Stimulated activated naive CD8-positive, alpha-beta T cell treated with anti-CD3 and anti-CD28 coated beads, Interleukin-15, Interleukin-2, amounts not matched to agents 100 ng/mL and 50 ng/mL, for 24 hours (primary cell): Measurements from ENCODE around the gene UBXN6.
A peak's percentile ranks its signal among the peaks of the same experiment; 100 is the strongest.

ENCODE experiments used
- H3K27ac Mint-ChIP-seq: one replicate; pipeline ENCODE4 v1.8.0; 2021; ENCODE audit warnings: mild to moderate bottlenecking, mixed read lengths
- H3K27me3 Mint-ChIP-seq: one replicate; pipeline ENCODE4 v1.8.0; 2021; ENCODE audit warnings: mixed read lengths
- H3K36me3 Mint-ChIP-seq: one replicate; pipeline ENCODE4 v1.8.0; 2021; ENCODE audit warnings: low read depth, mixed read lengths
- H3K4me1 Mint-ChIP-seq: one replicate; pipeline ENCODE4 v1.8.0; 2021; ENCODE audit warnings: low read depth, mixed read lengths
- H3K4me3 Mint-ChIP-seq: one replicate; pipeline ENCODE4 v1.8.0; 2021; ENCODE audit warnings: mild to moderate bottlenecking, mixed read lengths
- H3K9me3 Mint-ChIP-seq: one replicate; pipeline ENCODE4 v1.8.0; 2021; ENCODE audit warnings: mixed read lengths

The UBXN6 gene

DNA sequence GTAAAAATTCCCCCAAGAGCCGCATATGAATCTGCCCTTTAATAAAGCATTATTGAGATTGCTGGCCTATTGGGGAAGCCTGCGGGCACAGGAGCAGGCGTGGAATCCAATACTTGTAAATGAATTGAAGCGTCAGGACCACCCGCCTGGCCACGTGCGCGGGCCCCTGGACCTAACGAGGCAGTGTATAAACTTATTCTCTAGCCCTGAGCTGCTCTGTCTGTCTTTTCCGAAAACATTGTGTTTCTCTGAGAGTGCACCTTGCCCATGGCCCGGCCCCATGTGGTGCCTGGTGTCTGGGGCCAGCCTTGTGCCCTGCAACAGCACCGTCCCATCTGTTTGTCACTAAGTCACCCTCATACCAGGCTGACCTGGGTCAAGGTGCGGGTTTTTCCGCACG is 14.4 kb downstream of the UBXN6 start:
- H3K4me1 Mint-ChIP-seq: no peaks in the 10 kb centered on the region
- no peaks in the 10 kb centered on the region for H3K9me3 Mint-ChIP-seq
- no peak overlapping the region for H3K4me3 Mint-ChIP-seq
- no peak overlapping the region for H3K27ac Mint-ChIP-seq
- no peaks in the 10 kb centered on the region for H3K27me3 Mint-ChIP-seq
- H3K36me3 Mint-ChIP-seq: peaks cover 28% of the 10 kb centered on the region

- Mint-ChIP-seq H3K4me1 (no peaks in the 10 kb centered on the region), H3K27ac (no peak overlapping the region), H3K36me3 (peaks cover 31% of the 10 kb centered on the region), H3K27me3 (no peaks in the 10 kb centered on the region), H3K4me3 (no peak overlapping the region), H3K9me3 (no peaks in the 10 kb centered on the region)
These were observed 14.8 kb downstream of the UBXN6 start for GRCh38 chr19:4442819-4443146.

DNA sequence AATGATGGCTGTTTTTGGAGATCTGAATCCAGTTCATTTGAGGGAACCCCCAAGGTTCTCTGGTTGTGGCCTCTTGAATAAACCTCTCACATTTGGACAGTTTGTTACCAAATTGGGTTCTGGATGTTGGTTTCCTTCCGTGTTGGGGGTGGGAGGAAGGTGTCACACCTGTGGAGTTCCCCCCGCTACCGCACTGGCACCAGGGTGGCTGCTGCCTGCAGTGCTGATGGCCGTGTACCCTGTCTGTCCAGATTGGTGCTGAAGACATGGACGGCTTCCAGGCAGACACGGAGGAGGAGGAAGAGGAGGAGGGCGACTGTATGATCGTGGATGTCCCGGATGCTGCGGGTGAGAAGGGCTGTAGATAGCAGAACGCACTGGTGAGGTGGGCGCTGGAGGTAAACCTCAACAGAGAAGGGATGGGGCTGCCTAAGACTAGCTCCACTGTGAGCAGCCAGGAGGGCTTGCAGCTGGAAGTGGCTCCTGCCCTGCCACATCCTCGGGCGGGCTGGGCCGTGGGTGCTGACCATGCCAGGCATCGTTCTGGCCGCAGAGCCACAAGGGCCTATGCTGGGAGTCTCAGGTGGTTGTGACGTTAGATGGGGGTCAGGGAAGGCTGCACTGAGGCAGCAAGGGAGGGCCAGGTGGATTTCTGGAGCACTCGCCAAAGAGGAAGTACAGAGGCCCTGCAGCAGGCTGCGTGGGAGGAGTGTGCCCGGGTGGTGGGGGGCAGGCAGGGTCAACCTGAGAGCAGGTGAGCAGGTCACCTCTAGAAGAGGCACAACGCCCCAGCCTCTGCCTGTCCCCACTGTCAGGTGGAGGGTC is 15.4 kb downstream of the UBXN6 start:
- Mint-ChIP-seq H3K9me3 (no peaks in the 10 kb centered on the region), H3K27me3 (no peaks in the 10 kb centered on the region), H3K4me3 (peak overlapping the region; percentile 3), H3K36me3 (peaks cover 31% of the 10 kb centered on the region), H3K4me1 (no peaks in the 10 kb centered on the region), H3K27ac (no peak overlapping the region)

DNA sequence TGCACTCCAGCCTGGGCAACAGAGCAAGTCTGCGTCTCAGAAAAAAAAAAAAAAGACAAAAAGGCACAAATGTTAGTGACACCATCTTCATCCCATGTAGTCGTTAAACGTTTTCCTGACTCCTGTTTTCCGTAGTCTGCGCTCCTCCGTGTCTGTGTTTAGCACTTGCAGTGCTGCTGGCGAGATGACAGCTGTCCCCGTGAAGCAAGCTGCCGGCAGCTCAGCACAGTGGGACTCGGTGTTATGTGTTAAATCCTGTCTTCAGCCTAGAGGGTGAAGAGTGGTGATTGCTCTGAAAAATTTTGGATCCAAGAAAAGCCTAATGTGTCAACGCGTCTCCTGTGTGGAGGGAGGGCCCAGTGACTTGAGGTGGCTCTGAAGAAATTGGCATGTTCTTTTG is 18.4 kb downstream of the UBXN6 start:
- no peaks in the 10 kb centered on the region for H3K27me3 Mint-ChIP-seq
- no peak overlapping the region for H3K27ac Mint-ChIP-seq
- no peak overlapping the region for H3K4me3 Mint-ChIP-seq
- no peaks in the 10 kb centered on the region for H3K9me3 Mint-ChIP-seq
- H3K4me1 Mint-ChIP-seq: no peaks in the 10 kb centered on the region
- H3K36me3 Mint-ChIP-seq: peaks cover 39% of the 10 kb centered on the region

GRCh38 chr19:4437103-4437502 is 20.5 kb downstream of the UBXN6 start:
- Mint-ChIP-seq H3K4me1 (no peaks in the 10 kb centered on the region), H3K27me3 (no peaks in the 10 kb centered on the region), H3K9me3 (no peaks in the 10 kb centered on the region), H3K27ac (no peak overlapping the region), H3K4me3 (no peak overlapping the region), H3K36me3 (peaks cover 40% of the 10 kb centered on the region)

GRCh38 chr19:4436231-4436630 is 21.4 kb downstream of the UBXN6 start:
- Mint-ChIP-seq H3K27me3 (no peaks in the 10 kb centered on the region), H3K4me1 (no peaks in the 10 kb centered on the region), H3K27ac (no peak overlapping the region), H3K36me3 (peaks cover 46% of the 10 kb centered on the region), H3K4me3 (no peak overlapping the region), H3K9me3 (no peaks in the 10 kb centered on the region)

DNA sequence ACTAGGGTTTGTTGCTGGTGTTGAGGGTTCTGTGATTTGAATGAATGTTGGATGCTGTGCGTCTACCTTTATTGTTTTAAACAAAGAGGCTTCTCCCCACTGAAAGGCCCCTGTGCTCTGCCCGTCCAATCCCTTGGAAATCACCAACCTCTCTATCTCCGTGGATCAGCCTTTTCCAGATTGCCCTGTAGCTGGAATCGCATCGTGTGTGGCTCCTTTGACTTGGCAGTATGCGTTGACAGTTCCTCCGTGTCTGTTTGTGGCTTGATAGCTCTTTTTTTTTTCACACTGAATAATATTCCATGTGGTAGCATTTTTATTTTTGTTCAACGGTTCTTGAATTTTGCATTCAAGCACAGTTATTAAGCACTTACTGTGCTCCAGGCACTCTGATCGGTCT is 23.2 kb downstream of the UBXN6 start:
- H3K9me3 Mint-ChIP-seq: no peaks in the 10 kb centered on the region
- H3K4me3 Mint-ChIP-seq: no peak overlapping the region
- no peak overlapping the region for H3K27ac Mint-ChIP-seq
- H3K4me1 Mint-ChIP-seq: no peaks in the 10 kb centered on the region
- peaks cover 54% of the 10 kb centered on the region for H3K36me3 Mint-ChIP-seq
- no peaks in the 10 kb centered on the region for H3K27me3 Mint-ChIP-seq

DNA sequence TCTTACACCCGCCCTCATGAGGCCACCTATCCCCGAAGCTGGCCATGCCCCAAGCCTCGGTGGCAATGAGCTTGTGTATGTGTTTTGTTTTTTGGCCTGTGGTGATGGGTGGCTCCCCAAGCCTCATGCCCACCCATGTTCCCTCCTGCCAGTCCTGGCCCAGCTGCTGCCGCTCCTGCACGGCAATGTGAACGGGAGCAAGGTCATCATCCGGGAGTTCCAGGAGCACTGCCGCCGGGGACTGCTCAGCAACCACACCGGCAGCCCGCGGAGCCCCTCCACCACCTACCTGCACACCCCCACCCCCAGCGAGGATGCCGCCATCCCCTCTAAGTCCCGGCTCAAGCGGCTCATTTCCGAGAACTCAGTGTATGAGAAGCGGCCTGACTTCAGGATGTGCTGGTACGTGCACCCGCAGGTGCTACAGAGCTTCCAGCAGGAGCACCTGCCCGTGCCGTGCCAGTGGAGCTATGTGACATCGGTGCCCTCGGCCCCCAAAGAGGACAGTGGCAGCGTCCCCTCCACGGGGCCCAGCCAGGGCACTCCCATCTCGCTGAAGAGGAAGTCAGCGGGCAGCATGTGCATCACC is 24.6 kb downstream of the UBXN6 start:
- H3K36me3 Mint-ChIP-seq: peaks cover 59% of the 10 kb centered on the region
- no peak overlapping the region for H3K4me3 Mint-ChIP-seq
- no peaks in the 10 kb centered on the region for H3K4me1 Mint-ChIP-seq
- H3K27ac Mint-ChIP-seq: no peak overlapping the region
- H3K9me3 Mint-ChIP-seq: no peaks in the 10 kb centered on the region
- no peaks in the 10 kb centered on the region for H3K27me3 Mint-ChIP-seq

- Mint-ChIP-seq H3K36me3 (peaks cover 57% of the 10 kb centered on the region), H3K4me3 (no peak overlapping the region), H3K27ac (no peak overlapping the region), H3K27me3 (no peaks in the 10 kb centered on the region), H3K4me1 (no peaks in the 10 kb centered on the region), H3K9me3 (no peaks in the 10 kb centered on the region)
These were observed 25.6 kb downstream of the UBXN6 start for GRCh38 chr19:4431808-4432674.

DNA sequence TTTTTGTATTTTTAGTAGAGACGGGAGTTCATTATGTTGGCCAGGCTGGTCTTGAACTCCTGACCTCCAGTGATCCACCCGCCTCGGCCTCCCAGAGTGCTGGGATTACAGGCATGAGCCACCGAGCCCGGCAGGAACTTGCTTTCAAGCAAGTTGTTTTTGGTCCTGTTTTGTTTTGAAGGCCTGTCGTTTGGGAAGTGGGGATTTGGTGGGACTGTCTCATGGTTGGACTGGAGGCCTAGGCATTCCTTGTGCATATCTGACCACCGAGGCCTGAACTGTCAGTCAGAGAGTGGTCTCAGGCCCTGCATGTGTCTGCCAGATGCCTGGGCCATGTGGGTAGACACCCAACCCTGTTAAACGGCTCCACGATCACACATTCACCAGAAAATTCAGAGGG is 26.3 kb downstream of the UBXN6 start:
- no peaks in the 10 kb centered on the region for H3K4me1 Mint-ChIP-seq
- H3K4me3 Mint-ChIP-seq: no peak overlapping the region
- H3K36me3 Mint-ChIP-seq: peaks cover 57% of the 10 kb centered on the region
- H3K9me3 Mint-ChIP-seq: no peaks in the 10 kb centered on the region
- H3K27me3 Mint-ChIP-seq: no peaks in the 10 kb centered on the region
- no peak overlapping the region for H3K27ac Mint-ChIP-seq

DNA sequence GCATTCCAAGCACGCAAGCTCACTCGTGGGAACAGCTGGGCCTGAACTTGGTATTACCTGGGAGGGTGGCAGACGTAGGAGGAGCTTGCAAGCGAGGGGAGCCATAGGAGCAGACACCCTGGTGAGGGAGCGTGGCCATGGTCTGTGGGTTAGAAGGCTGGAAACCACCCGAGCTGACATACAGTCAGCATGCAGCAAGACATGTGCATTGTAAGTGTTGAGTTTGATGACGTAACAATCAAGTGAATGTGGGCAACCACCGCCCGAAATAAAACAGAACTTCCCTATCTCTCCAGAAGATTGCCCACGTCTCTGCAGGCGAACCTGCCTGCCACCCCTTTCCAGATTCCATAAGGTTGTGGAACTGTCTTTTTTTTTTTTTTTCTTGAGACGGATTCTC is 26.8 kb downstream of the UBXN6 start:
- H3K27ac Mint-ChIP-seq: no peak overlapping the region
- no peaks in the 10 kb centered on the region for H3K4me1 Mint-ChIP-seq
- H3K9me3 Mint-ChIP-seq: no peaks in the 10 kb centered on the region
- H3K4me3 Mint-ChIP-seq: no peak overlapping the region
- H3K36me3 Mint-ChIP-seq: peaks cover 61% of the 10 kb centered on the region
- no peaks in the 10 kb centered on the region for H3K27me3 Mint-ChIP-seq

- Mint-ChIP-seq H3K4me1 (no peaks in the 10 kb centered on the region), H3K27me3 (no peaks in the 10 kb centered on the region), H3K4me3 (no peak overlapping the region), H3K36me3 (peaks cover 66% of the 10 kb centered on the region), H3K9me3 (no peaks in the 10 kb centered on the region), H3K27ac (no peak overlapping the region)
These were observed 27.8 kb downstream of the UBXN6 start for GRCh38 chr19:4429771-4430171.

GRCh38 chr19:4429256-4429655 is 28.3 kb downstream of the UBXN6 start:
- Mint-ChIP-seq H3K27ac (no peak overlapping the region), H3K36me3 (peaks cover 64% of the 10 kb centered on the region), H3K4me1 (no peaks in the 10 kb centered on the region), H3K27me3 (no peaks in the 10 kb centered on the region), H3K9me3 (no peaks in the 10 kb centered on the region), H3K4me3 (no peak overlapping the region)

GRCh38 chr19:4428326-4428975 is 29.1 kb downstream of the UBXN6 start:
- Mint-ChIP-seq H3K27me3 (no peaks in the 10 kb centered on the region), H3K36me3 (peaks cover 66% of the 10 kb centered on the region), H3K4me1 (no peaks in the 10 kb centered on the region), H3K9me3 (no peaks in the 10 kb centered on the region), H3K4me3 (no peak overlapping the region), H3K27ac (no peak overlapping the region)

- no peaks in the 10 kb centered on the region for H3K9me3 Mint-ChIP-seq
- peaks cover 57% of the 10 kb centered on the region for H3K36me3 Mint-ChIP-seq
- no peak overlapping the region for H3K27ac Mint-ChIP-seq
- H3K27me3 Mint-ChIP-seq: no peaks in the 10 kb centered on the region
- no peak overlapping the region for H3K4me3 Mint-ChIP-seq
- H3K4me1 Mint-ChIP-seq: no peaks in the 10 kb centered on the region
These were observed 32.1 kb downstream of the UBXN6 start for GRCh38 chr19:4425537-4425936.
